Left lobe of liver (tissue), 2 donors: ENCODE measurements around the gene DNMBP. TPM values are rescaled to one million over a fixed set of nuclear protein-coding genes. Genes with fewer than 3 reads are reported as not detected.
A peak's percentile ranks its signal among the peaks of the same experiment; 100 is the strongest.
"Not testable (repeated sequence)": the region's sequence is repeated elsewhere in the genome, so short reads cannot be mapped to it uniquely, and the experiment has no call there.

Experiments used
- ATAC-seq: fragments of 200-7000 bp; cut with Tn5 transposase; one replicate; pipeline ENCODE4 v1.9.1; 2020; ENCODE audit warnings: mild to moderate bottlenecking, moderate library complexity
- DNase-seq: peaks from one replicate; pipeline ENCODE4 v3.0.0-alpha.2; 2020; ENCODE audit warnings: low spot score
- total RNA-seq: library from RNA; stranded (reverse); gene quantifications from one replicate; pipeline ENCODE4 v1.2.1, GENCODE V29; 2021
- donor health status: DM: no; HTN: no; CAD: no; lungs with moderate emphysema.
- donor health status: DM: no; HTN: yes; CAD: no.

The DNMBP gene
- total RNA-seq, 1 donor from 2014 or later = 11.6 TPM

DNA sequence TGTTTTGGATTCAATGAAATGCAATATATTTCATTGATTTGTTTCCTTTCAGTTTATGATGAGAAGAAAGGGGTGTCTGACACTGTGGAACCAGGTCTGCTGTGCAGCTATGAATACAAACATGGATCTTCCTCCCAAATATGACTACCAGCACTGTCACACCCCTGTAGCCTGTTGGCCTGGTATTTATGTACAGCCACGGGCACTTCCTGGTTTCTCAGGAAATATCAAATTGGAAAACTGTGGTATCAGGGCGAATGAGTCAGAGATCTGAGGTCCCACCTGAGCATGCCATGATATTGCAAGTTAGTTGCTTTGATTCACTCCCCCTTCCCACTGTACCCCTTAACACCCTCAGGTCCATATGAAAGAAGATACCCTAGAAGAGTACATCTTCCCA, 87.8 kb downstream of the DNMBP start:
- ATAC-seq (no peak), DNase-seq (no peak)

DNA sequence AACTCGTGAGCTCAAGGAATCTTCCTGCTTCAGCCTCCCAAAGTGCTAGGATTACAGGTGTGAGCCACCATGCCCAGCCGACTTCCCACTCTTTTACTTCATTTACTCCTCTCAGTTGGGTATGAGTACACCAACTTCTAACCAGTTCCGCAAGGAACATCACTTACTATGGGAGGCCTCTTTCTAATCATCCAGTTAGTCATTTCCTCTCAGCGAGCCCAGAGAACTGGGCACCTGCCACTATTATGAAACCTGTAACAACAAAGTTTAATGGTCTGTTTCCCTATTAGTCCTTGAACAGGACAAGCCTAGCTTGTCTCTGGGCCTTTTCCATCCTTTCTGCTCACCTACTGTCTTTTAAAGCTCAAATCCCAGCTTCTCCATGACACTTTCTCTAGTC, 88.8 kb downstream of the DNMBP start:
- peak; percentile 60 for ATAC-seq
- no peak for DNase-seq

DNA sequence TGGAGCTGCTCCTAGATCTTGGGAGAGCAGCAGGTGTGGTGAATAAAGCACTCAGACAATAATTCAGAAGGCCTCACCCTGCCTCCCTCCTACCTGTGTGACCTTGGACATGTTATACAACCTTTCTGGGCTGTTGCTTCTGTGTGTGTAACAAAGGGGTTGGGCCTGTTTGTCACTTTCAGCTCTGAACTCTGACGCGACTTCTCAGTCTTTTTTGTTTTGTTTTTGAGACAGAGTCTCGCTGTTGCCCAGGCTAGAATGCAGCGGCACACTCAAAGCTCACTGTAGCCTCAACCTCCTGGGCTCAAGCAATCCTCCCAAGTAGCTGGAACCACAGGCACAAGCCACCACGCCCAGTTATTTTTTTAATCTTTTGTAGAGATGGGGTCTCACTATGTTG, 89.3 kb downstream of the DNMBP start:
- no peak for DNase-seq
- ATAC-seq = peak; percentile 46

DNA sequence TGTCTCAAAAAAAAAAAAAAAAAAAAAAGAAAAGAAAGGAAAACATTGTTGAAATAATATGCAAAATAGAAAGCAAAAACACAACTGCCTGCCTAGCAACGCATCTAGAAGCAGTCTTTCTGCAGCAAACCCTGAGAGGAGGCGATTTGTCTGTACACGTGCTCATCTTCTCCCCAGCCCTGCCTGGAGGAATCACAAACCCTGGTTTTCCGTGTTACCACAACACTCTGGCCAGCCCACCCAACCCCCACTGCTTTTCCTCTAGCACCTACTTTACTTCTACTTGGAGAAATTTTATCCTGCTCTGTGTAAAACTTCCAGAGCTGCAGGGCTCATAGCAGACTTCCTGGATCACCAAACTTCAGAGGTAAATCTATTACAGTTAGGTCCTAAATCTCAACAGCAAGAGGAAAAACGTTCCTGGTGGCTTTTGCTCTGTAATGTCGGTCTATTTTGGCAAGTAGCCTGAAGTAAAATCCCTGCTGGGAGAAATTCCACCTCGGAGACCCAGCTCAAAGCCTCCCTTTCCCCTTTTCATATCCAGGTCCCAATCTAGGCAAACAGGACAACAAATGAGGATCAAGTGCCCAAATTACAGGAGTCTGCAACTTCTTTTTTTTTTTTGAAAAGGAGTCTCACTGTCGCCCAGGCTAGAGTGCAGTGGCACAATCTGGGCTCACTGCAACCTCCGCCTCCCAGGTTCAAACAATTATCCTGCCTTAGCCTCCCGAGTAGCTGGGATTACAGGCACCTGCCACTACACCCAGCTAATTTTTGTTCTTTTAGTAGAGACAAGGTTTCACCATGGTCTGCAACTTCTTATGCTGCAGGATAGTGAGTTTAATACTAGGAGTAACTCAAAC, 91.6 kb downstream of the DNMBP start:
- DNase-seq = peak; percentile 52
- ATAC-seq = peak; percentile 67

DNA sequence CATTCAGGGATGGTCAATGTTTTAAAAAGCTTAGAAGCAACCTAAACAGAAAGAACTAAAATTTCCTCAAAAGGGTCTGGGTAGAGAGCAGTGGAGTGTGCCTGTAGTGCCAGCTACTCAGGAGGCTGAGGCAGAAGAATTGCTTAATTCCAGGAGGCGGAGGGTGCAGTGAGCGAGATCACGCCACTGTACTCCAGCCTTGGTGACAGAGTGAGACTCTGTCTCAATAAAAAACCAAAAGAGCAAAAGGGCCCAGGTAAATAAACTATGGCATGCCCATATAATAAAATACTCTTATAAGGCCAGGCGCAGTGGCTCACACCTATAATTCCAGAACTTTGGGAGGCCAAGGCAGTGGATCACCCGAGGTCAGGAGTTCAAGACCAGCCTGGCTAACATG, 93.0 kb downstream of the DNMBP start:
- DNase-seq (no peak), ATAC-seq (no peak)

DNA sequence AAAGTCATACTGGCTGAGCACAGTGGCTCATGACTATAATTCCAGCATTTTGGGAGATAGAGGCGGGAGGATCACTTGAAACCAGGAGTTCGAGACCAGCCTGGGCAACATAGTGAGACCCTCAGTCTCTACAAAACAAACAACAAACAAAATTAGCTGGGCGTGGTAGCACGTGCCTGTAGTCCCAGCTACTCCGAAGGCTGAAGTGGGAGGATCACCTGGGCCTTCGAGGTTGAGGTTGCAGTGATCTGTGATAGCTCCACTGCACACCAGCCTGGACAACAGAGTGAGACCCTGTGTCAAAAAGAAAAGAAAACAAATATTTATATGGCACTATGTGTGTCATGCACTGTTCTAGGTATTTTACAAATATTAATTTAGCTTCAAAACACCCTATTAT, 94.3 kb downstream of the DNMBP start:
- DNase-seq (no peak), ATAC-seq (no peak)

DNA sequence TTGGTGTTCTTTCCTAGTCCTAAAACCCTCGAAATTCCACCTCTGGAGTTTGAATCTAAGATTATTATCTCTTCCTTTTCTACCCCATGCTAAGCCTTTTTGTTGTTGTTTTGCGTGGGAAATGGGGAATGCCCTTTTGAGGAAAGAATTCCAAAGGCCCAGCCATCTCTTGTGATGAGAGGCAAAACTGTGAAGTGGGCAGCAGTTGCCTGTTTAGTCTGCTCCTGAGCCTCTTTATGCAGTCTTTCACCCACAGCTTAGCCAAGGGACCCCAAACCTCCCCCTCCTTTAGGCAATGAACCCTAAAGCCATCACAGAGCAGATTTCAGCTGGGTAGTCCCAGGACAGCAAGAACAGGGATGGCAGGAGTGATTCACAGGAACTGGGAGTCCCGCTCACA, 95.5 kb downstream of the DNMBP start:
- ATAC-seq = no peak
- DNase-seq = no peak

DNA sequence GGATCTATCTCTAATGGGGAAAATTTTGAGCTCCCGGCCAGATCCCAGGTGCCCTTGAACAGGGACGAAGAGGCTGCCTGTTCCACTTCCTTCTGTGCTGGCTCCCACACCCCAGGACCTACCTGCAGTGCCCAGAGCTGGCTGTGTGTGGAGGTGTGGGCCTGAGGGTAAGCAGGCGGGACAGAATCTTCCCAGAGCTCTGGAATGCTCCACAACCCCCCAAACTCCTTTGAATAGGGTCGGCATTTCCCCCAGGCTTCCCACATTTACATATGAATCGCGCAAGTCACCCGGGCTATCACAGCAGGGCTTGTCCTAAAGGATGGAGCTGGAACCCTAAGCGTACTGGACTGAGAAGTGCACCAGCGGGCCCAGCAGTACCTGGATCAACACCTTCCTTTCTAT, 95.9 kb downstream of the DNMBP start:
- ATAC-seq = no peak
- no peak for DNase-seq

DNA sequence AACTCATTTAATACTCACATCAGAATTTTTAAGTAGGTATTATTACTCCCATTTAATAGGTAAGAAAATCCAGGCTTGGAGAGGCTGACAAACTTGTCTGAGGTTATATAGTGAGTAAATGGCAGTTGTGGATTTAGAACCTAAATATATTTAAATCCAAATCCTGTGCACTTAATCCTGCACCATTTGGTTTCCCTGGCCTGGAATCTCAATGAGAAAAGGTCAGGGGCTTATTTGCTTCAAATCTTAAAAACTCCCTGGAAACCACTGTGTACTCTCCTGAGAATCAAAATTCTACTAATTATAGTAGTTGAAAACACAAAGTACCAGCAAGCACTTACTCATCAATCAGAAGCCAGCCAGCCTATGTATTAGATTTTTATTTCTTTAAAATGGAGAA, 97.7 kb downstream of the DNMBP start:
- no peak for ATAC-seq

DNA sequence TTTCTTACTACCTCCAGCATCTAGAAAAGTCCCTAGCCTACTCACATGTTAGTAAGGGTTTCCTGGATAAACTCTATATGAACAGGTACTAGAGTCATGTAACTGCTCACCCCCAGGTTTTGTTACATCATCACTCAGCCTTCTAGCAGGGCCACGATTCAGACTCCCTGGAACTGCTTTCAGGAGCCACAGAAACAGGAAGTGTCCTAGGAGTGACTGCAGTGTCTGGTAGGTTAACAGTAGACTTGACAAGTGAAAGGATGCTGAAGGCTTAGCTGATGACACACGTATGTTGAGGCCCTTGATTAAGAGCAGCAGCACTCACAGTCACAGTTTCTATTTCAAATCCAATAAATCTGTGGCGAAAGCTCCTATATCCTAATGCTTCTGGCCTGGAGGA, 101.2 kb downstream of the DNMBP start:
- DNase-seq = no peak
- no peak for ATAC-seq

More for the DNA sequence above, 97.7 kb downstream of the DNMBP start:
- no peak for DNase-seq

DNA sequence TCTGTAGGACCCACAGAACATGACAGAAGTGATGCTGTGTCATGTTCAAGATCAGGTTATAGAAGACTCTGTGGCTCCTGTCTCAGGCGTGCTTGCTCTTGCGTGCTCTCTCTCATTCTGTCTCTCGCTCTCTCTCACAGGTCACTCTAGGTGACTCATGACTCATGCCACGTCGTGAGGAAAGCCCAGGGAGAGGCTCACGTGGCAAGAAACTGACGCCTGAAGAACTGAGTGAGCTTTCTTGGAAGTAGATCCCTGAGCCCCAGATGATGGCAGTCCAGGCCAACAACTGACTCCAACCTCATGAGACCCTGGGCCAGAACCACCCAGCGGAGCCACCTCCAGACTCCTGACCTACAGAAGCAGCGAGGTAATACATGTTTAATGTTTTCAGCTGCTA, 103.3 kb downstream of the DNMBP start:
- DNase-seq = no peak
- no peak for ATAC-seq

DNA sequence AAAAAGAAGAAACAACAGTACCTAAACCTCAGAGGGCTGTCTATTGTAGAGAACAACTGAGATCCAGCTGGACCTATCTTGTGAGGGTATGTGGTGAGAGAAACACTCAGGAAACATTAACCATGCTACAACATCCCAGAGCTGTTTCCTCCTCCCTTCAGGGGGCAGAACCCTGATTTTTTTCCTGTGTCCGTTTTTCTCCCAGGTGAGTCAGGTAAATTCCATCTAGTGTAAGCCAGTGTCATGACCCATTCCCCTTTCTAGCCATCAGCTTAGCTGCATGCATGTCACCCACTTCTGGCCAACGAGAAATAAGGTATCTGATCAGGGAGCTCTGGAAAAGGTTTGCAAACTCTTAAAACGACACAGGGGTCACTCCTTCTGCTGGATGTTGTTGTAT, 103.8 kb downstream of the DNMBP start:
- DNase-seq (no peak), ATAC-seq (no peak)

DNA sequence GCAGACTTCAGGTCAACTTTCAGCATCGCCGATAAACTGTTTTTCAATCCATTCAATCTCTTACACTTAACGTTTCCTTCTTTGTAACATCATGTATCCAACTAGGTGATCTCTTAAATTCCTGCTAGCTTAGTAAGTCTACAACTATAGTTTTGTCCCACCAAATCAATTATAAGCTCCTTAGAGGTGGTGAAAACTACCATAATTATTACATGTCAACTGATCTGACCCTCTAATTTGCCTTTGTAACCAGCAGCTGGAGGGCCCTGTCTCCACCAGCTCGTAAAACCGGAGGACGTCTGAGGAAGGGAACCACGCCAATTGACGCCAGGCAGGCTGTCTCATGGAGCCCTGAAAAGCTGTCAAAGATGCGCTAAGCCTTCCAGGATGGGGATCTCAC, 113.9 kb downstream of the DNMBP start:
- no peak for ATAC-seq

DNA sequence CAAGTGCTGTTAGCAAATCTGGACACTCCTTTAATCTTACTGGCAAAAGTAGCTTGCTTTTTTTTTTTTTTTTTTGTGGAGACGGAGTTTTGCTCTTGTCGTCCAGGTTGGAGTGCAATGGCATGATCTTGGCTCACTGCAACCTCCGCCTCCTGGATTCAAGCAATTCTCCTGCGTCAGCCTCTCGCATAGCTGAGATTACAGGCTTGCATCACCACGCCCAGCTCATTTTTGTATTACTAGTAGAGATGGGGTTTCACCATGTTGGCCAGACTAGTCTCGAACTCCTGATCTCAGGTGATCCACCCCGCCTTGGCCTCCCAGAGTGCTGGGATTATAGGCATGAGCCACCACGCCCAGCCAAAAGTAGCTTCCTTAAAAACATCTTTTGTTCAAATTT, 114.7 kb downstream of the DNMBP start:
- not testable (repeated sequence) for DNase-seq, ATAC-seq

More for the DNA sequence above, 113.9 kb downstream of the DNMBP start:
- no peak for DNase-seq

DNA sequence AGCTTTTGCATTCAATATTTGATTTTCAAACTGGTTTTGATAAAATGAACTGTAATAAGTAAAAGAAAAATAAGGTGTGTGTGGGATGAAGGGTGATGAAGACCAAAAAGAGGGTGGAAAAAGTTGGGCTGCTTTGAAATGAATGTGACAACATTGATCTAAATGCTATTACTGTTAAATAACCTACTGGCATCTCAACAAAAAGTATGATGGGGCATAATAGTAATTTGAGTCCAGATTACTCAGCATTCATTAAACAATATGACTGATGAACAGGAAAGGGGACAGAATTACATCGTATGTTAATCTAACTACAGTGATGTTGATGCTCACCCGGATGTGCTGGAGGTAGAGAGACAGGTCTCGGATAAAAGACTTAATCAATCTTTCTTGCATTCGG, 115.1 kb downstream of the DNMBP start:
- DNase-seq (no peak), ATAC-seq (no peak)

DNA sequence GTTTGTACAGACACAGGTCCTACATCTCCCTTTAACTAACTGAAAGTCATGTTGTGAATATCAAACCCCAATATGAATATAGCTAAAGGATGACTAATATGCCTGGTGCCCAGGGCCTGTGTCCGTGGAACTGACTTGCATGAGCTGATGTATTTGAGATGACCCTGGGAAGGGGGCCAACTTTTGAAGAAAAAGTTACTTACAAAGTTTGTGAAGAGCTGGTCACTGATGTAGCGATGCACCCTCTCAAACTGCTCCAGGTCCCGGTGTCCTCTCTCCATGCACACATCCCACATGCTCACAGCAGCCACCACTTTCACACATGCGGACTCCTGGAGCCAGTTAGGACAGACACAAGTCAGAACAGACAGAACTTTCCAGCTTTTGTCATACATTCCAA, 121.1 kb downstream of the DNMBP start:
- ATAC-seq = no peak
- no peak for DNase-seq

DNA sequence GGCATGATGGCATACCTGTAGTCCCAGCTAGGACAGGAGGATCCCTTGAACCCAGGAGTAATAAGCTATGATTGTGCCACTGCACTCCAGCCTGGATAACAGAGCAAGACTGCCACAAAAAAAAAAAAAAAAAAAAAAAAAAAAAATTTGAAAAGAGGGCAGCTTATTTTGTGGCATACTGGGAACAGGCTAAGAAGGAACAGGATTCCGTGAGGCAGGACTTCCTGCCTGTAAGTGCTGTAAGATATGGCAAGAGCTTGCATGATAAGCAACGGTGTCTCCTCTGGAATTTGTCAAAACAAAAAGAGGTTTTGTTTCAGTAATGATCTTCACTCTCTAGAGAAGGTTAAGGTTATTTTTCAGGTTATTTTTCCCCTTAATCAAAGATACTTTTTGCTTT, 126.2 kb downstream of the DNMBP start:
- ATAC-seq (no peak), DNase-seq (no peak)

DNA sequence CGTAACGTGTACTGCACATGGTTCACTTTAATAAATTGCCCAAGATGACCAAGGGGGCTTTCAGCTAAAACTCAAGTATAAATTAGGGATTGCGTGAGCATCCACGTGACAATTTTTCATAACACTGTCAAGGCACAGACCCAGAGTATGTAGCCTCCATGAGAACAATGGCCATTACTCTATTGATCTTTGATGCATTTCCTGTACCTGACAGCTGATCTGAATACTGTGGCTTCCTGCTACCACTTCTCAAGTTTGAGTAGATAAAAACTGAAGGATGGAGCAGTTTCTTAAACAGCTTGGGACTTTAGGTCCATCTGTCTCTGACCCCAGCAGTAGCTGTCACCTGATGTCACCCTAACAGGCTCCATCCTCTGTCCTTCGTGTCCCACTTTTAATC, 128.4 kb downstream of the DNMBP start:
- no peak for DNase-seq
- no peak for ATAC-seq

DNA sequence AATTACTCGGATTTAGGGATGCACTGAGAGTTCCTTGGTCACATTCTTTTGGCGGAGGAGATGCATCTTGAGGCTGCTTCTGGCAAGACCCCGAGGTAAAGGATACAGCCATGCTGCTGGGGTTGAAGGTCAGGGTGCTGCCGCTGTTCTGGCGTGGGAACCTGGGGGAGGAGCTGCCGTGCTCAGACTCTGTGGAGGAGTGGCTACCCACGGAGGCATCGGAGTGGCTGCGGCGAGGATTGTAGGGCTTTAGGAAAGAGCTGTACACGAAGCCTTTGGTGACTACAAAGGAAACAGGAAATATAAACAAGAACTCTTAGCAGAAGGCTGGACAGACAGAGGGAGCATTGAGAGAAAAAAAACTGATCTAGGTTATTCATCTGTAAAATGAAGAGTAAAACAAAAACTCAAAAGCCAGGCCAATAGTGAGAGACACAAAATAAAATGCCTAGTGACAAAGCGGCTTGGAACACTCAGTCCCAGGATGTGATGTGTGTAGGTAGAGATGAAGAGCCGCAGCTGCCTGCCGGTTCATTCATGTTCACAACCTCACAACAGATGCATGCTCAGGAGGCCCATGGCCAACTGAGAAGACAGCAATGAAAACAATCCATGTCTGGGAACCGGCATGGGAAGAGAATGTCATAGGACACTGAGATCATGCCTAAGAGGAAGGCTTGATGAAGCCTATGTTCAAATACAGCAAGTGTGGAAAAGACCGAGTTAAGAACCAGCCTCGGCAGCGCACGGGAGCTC, 129.5 kb downstream of the DNMBP start:
- DNase-seq = no peak
- peak; percentile 59 for ATAC-seq

DNA sequence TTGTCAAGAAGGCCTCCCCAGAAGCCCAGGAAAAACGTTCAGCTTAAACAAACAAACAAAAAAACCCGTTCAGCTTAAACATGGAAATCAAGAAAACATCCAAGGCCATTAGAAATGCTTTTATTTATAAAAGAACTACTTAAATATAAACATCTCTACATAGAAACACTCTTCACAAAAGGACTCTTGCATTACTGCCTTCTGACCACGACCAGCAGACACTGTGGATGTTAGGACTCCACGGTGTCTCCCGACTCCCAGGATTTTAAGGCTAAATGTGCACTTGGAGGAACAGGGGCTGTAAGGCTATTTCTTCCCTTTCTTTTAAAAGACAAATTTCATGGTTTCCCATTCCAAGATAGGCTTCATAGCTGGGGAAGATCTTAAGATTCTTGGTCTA, 134.3 kb downstream of the DNMBP start:
- DNase-seq (no peak), ATAC-seq (no peak)

DNA sequence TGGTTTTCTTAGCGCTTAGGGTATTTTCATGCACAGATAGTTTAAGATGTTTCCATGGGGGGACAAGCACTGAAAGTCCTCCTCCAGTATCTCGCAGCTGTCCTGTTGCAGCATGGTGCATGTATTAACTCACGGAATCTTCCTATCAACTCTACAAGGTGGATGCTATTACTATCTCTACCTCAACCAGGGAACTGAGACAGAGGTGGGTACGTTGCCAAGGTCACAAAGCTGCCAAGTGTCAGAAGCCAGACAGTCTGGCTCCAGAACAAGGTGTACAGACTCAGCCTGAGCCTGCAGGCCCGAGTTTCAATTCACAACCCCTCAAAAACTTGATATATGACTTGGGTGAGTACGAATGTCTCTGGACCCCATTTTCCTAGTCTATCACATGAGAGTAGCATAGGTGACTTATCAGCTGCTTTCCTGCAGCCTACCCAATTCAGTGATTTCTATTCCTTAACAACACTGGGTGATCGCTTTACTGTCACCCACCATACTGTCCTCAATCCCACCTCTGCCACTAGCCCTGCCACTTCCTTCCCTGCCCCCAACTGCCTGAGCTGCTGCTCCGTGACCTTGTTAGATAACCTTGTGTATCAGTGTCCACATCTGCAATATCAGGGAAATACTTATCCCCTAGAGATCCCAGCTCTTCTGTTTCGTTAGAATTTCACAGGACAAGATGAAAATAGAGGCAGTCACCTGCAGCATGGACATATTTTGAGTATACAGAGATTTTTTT, 135.2 kb downstream of the DNMBP start:
- peak; percentile 83 for ATAC-seq

DNA sequence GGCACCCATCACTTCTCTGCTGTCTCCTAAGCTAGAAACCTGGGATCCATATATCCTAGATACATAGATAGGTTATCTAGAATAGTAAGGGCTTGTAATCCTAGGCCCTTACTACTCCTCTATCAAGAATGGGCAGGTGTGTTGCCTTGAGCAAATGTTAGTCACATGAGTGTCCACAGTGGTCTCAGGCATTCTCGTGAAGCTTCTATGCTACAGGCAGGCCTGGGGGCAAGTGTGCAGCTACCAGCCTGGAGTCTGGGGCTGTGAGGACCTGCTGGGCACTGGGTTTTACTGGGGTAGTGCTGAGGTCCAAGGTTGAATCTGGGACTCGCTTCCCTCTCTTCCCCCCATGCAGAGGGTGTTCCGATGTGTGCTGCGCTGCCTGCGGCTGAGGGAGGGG, 135.9 kb downstream of the DNMBP start:
- DNase-seq = no peak
- ATAC-seq = no peak

More for the DNA sequence above, 135.2 kb downstream of the DNMBP start:
- DNase-seq = peak; percentile 56
